SH-SY5Y (cell line): ENCODE data around the gene VSIG2.

Source experiments
- GATA2 ChIP-seq: IDR thresholded peaks from 2 replicates; pipeline ENCODE4 v1.6.1; 2011; ENCODE audit warnings: mild to moderate bottlenecking, low read depth, low read length
- GATA3 ChIP-seq: IDR thresholded peaks from 2 replicates; pipeline ENCODE4 v1.6.1; 2011; ENCODE audit warnings: low read depth, mild to moderate bottlenecking, low read length, moderate library complexity

The VSIG2 gene

GRCh38 chr11:124751741-124752470 lies at the start of gene VSIG2:
VSIG2 (minus strand) TSS chr11:124752255; CDS start chr11:124752137, 118 bp downstream.
- no peak for TF ChIP-seq GATA2
- TF ChIP-seq GATA3: no peak

GRCh38 chr11:124801014-124801413 lies 49.0 kb upstream of the VSIG2 start:
- TF ChIP-seq GATA3 (no peak), GATA2 (no peak)

- TF ChIP-seq GATA2 (0 out of 2 replicates have a peak, but pooled peaks have one; percentile 3), GATA3 (no peak)
Observed at GRCh38 chr11:124800226-124800929, 48.3 kb upstream of the VSIG2 start, which contains the start of gene MSANTD2. MSANTD2 (minus strand) TSS chr11:124800406; CDS start chr11:124800380, 26 bp downstream.

DNA sequence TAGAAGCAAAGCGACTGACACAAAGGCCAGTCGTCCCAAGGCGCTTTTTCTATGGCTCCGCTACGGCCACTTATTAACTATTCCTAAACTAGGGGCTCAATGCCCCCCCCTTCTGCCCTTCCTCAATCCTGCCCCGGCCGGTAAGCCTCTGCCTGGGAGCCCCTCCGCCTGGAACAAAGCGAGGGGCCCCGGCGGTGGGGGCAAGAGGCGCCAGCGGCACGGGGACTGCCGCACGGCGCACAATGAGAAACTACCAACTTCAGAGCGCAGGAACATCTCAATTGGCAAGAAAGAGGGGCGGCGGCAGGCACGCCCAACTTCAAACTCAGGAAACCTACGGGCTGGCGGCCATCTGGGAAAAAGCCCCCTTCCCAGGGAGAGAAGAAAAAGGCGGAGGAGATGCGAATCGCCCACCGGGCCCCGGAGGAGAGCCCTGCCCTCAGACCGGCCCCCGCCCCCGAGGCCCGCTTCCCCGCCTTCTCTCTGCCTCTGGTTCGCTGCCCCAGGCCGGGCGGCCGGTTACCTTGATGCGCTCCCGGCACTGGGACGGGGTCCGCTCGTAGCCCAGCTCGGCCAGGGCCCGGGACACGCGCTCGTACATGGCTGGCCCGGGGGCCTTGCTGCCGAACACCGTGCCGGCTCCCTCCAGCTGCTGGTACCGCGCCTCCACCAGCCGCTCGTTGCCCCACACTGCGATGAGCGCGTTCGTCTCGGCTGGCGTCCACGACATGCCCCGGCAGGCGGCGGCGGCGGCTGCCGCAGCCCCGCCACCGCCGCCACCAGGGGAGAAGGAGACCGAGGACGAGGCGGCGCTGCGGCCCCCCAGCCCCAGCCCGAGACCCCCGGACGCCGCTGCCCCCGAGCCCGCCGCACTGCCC lies 47.5 kb upstream of the VSIG2 start:
- no peak for TF ChIP-seq GATA3

DNA sequence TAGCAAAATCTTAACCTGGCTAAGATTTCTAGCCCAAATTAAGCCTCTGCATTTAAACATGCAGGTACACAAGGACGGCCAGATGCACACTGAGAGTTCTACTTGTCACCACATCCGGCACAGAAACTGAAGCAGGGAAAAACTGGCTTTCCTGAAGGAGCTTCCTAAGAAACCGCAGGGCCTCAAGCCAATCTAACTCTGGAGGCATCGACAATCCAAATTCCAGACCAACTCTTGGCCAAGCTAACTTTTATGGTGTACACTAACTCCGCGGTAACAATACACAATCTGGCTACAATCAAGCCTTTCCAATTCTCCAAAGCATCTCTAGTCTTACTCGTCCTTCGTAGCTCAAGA lies 46.9 kb upstream of the VSIG2 start:
- TF ChIP-seq GATA2 (no peak), GATA3 (no peak)

DNA sequence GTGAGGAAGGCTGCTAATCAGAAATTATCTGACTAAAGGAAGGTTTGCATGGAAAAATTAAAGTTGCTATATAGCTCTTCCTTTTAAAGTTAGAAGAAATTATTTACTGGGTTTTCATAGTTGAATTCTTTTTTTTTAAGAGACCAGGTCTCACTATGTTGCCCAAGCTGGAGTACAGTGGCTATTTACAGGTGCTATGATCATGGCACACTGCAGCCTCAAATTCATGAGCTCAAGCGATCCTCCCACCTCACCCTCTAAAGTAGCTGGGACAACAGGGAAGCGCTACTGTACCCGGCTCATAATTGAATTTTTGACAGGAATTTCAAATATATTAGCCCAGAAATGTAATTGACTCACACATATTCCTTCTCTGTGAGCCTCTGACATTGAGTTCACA lies 44.3 kb upstream of the VSIG2 start:
- no peak for TF ChIP-seq GATA2
- TF ChIP-seq GATA3: no peak

- TF ChIP-seq GATA2 (no peak), GATA3 (no peak)
Observed at GRCh38 chr11:124793466-124794278, 41.6 kb upstream of the VSIG2 start.

DNA sequence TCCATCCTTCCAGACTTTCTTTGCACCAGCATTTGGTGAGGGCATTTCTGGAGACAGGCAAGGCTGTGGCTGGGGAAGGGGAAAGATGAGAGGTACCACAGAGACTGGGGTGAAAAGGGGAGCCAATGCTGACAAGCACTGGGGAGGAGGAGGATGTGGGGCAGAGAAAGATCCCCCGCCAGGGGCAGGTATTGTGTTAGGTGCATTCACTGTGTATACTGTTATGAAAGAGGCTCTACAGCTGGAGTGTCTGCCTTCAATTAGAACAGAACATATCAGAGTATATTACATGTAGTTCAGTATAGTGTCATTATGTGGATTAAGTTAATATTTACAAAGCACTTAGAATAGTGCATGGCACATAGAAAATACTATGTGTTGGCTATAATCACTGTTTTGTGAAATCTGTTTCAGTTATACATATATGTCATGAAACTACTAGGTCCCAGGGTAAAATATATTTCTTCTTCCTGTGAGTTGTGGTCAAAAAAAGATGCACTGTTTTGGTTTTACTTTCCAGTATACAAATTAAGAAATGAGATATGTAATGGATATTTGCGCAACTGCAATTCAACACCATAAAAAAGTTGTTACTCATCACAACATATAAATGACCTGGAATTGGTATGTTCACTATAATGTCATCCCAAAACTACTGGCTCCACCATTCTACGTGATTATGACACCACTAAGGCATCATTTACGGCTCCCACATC lies 39.7 kb upstream of the VSIG2 start:
- TF ChIP-seq GATA2 (no peak), GATA3 (no peak)

DNA sequence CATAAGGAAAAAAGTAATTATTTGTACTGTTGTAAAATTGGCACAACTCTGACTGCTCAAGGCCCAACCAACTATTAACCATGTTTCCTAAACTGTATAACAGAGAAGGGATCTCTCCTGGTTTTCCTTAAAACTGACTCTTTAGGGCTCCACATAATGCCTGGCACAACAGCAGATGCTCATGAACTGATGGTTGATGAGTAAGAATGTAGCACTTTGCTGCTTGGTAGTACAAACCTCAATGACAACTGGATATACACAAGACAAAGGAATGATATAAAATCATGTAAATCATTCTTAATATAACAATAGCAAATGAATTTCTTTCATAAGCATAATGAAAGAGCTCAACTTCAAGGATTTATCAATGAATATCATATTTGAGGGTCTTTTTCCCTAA lies 36.5 kb upstream of the VSIG2 start:
- no peak for TF ChIP-seq GATA2
- no peak for TF ChIP-seq GATA3

DNA sequence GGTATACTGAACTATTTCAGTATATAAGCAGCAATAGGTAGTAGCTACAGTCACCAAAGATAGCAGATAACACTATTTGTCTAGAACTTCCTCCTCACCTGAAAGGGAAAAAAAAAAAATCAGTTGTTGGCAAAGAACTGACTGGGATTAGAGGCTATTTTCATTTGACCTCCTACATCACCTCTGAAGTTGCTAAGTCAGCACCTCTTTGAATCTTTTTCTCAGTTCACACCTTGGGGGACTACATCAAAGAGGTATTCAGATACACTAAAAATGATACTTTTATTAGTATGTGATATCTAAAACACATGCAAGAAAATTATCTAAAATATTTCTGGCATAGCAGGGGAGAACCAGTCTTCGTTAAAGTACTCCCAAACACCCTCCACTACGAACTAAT lies 32.0 kb upstream of the VSIG2 start:
- TF ChIP-seq GATA2 (no peak), GATA3 (no peak)

GRCh38 chr11:124783002-124783401 lies 30.9 kb upstream of the VSIG2 start:
- TF ChIP-seq GATA3 (no peak), GATA2 (no peak)

DNA sequence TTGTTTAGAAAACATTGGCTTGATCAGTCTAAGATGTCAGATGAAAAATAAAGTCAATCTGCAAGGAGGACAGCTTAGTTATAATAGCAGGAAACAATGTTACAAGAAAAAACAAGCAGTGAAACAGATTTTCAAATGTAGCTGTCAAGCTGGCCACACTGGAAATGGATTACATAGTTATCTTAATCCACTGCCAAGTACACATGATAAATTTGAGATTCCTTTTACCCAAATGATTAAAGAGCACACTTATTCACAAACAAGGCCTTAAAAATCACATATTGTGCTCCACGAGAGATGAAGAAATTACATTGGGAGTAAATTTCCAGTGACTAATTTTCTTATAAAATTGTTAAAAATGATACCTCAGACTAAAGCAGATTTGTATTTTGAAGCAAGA lies 27.5 kb upstream of the VSIG2 start:
- TF ChIP-seq GATA2 (no peak), GATA3 (no peak)

GRCh38 chr11:124778281-124778680 lies 26.2 kb upstream of the VSIG2 start:
- no peak for TF ChIP-seq GATA3
- TF ChIP-seq GATA2: no peak

DNA sequence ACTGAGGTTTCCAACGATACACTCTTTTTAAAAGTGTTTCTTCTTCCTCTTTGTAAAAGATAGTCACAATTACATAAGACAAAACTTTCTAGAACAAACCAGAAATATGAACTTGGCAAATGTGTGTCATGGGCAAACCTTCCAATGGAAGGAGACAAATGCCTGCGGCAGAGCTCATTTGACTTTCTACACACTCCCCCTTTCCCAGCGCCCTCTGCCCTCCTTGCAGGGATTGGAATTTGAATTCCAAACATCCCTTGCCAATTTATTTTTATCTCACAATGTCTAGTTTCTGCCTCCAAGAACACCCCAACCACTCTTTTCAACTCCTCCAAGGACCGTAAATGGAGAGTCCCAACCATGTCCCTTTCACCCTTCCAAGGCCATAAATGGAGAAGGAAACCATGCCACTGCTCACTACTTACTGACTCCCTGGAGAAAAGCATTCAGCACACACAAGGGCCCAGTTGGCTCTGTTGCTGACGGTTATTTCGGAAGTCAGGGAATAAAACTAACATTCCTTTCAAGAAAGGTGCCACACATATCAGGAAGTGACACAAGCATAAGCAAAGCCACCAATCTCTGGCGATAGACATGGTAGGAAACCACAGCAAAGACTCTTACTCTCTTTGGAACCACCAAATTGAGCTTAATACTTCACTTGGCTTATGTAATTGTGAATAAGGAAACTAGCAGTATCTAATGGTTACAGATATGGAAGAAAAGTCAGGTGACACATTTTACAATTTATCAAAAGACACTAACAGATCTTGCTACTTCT lies 25.0 kb upstream of the VSIG2 start:
- no peak for TF ChIP-seq GATA3
- no peak for TF ChIP-seq GATA2
